OCI-LY3 (cell line): ENCODE measurements around the gene CYB561D1.

Experiments used
- CTCF ChIP-seq: fragments of 200-600, 300-600 bp; sonication (generic); IDR thresholded peaks from 2 replicates; pipeline ENCODE4 v1.5.1; 2014; ENCODE audit warnings: antibody characterized with exemption, low read length, low read depth
- EZH2phosphoT487 ChIP-seq: fragments of 200-600 bp; shearing (Covaris generic); IDR thresholded peaks from 2 replicates; pipeline ENCODE4 v1.6.1; 2018; ENCODE audit warnings: antibody characterized with exemption, mixed run types, low read depth

- TF ChIP-seq CTCF, result no peak
- no peak for TF ChIP-seq EZH2phosphoT487
Measured at GRCh38 chr1:109485001-109485400, 8.9 kb upstream of the CYB561D1 start.
